Endothelial cell (in vitro differentiated cells): ENCODE measurements around the gene USP25. TPM values are rescaled to one million over a fixed set of nuclear protein-coding genes. Genes with fewer than 3 reads are reported as not detected.

Experiments
- DNase-seq: peaks from one replicate; pipeline ENCODE4 v3.0.0; 2021; ENCODE audit warnings: low spot score
- H3K27ac Mint-ChIP-seq: one replicate; pipeline ENCODE4 v1.8.0; 2021; ENCODE audit warnings: mixed read lengths, inconsistent platforms; ENCODE audit not compliant: unreplicated experiment
- H3K27me3 Mint-ChIP-seq: one replicate; pipeline ENCODE4 v1.8.0; 2021; ENCODE audit warnings: mild to moderate bottlenecking, moderate library complexity, mixed read lengths, inconsistent platforms; ENCODE audit not compliant: unreplicated experiment
- H3K36me3 Mint-ChIP-seq: one replicate; pipeline ENCODE4 v1.8.0; 2021; ENCODE audit warnings: mild to moderate bottlenecking, low read depth, mixed read lengths, inconsistent platforms; ENCODE audit not compliant: unreplicated experiment
- H3K4me1 Mint-ChIP-seq: one replicate; pipeline ENCODE4 v1.8.0; 2021; ENCODE audit warnings: mild to moderate bottlenecking, mixed read lengths, inconsistent platforms; ENCODE audit not compliant: unreplicated experiment
- H3K4me3 Mint-ChIP-seq: one replicate; pipeline ENCODE4 v1.8.0; 2021; ENCODE audit warnings: mild to moderate bottlenecking, mixed read lengths, inconsistent platforms; ENCODE audit not compliant: unreplicated experiment
- H3K9me3 Mint-ChIP-seq: one replicate; pipeline ENCODE4 v1.8.0; 2021; ENCODE audit warnings: mixed read lengths, inconsistent platforms; ENCODE audit not compliant: unreplicated experiment
- total RNA-seq: library from RNA; stranded (reverse); fragmentation: NEBNext Ultra II Directional; extraction: Animal tissue kit (Norgen Biotek cat#: 25700); gene quantifications from one replicate; pipeline ENCODE4 v1.2.1, GENCODE V29; 2021; ENCODE audit not compliant: unreplicated experiment
- TF ChIP-seq, protein P1 (sequence below): fragments of 200-600 bp; sonication (generic); IDR thresholded peaks from one replicate; pipeline ENCODE4 v1.5.0; 2021; ENCODE audit warnings: antibody characterized with exemption; ENCODE audit not compliant: unreplicated experiment

Gene USP25
- total RNA-seq, 1 donor from 2014 or later, result 38.0 TPM

- DNase-seq, result no peak
These were observed 95.9 kb downstream of the USP25 start for GRCh38 chr21:15825700-15826099.

DNA sequence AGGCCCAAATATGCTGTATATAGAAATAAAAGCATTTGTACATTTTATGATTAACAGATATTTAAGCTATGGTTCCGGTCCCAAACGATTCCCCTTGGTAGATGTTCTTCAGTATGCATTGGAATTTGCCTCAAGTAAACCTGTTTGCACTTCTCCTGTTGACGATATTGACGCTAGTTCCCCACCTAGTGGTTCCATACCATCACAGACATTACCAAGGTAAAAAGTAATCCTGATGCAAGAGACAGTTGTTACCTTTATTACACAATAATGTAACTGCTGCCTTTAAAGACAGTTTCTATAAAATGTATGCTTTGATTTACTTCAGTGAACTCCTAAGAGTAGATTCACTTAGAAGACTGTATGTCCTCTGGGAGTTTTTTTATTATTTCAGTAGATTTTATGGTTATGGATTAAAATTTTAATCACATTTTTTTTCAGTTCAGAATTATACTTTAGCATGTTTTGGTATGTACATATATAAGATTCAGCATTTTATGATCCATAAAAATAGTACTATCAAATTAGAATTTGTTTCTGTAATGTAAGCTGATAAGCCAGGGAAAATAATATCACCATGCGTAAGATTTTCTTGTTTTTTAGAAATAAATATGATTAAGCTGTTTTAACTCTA, 96.5 kb downstream of the USP25 start:
- H3K36me3 Mint-ChIP-seq, result peaks cover 6% of the 10 kb centered on the region
- H3K27ac Mint-ChIP-seq, result no peak overlapping the region
- H3K9me3 Mint-ChIP-seq, result no peaks in the 10 kb centered on the region
- no peaks in the 10 kb centered on the region for H3K27me3 Mint-ChIP-seq
- H3K4me3 Mint-ChIP-seq, result no peak overlapping the region
- TF ChIP-seq, protein P1, sequence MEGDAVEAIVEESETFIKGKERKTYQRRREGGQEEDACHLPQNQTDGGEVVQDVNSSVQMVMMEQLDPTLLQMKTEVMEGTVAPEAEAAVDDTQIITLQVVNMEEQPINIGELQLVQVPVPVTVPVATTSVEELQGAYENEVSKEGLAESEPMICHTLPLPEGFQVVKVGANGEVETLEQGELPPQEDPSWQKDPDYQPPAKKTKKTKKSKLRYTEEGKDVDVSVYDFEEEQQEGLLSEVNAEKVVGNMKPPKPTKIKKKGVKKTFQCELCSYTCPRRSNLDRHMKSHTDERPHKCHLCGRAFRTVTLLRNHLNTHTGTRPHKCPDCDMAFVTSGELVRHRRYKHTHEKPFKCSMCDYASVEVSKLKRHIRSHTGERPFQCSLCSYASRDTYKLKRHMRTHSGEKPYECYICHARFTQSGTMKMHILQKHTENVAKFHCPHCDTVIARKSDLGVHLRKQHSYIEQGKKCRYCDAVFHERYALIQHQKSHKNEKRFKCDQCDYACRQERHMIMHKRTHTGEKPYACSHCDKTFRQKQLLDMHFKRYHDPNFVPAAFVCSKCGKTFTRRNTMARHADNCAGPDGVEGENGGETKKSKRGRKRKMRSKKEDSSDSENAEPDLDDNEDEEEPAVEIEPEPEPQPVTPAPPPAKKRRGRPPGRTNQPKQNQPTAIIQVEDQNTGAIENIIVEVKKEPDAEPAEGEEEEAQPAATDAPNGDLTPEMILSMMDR, result peak; percentile 43
- H3K4me1 Mint-ChIP-seq, result peaks cover 19% of the 10 kb centered on the region
- peak; percentile 35 for DNase-seq

More at GRCh38 chr21:15825700-15826099, 95.9 kb downstream of the USP25 start:
- no peak overlapping the region for H3K4me3 Mint-ChIP-seq
- H3K27ac Mint-ChIP-seq, result no peak overlapping the region
- no peaks in the 10 kb centered on the region for H3K27me3 Mint-ChIP-seq
- peaks cover 19% of the 10 kb centered on the region for H3K4me1 Mint-ChIP-seq
- TF ChIP-seq, protein P1, result no peak
- peaks cover 6% of the 10 kb centered on the region for H3K36me3 Mint-ChIP-seq
- H3K9me3 Mint-ChIP-seq, result no peaks in the 10 kb centered on the region

- H3K9me3 Mint-ChIP-seq, result no peaks in the 10 kb centered on the region
- no peak overlapping the region for H3K27ac Mint-ChIP-seq
- H3K27me3 Mint-ChIP-seq, result no peaks in the 10 kb centered on the region
- no peak overlapping the region for H3K4me3 Mint-ChIP-seq
- TF ChIP-seq, protein P1, result no peak
- peaks cover 19% of the 10 kb centered on the region for H3K4me1 Mint-ChIP-seq
- no peak for DNase-seq
- peaks cover 6% of the 10 kb centered on the region for H3K36me3 Mint-ChIP-seq
These were observed 97.3 kb downstream of the USP25 start for GRCh38 chr21:15826908-15827601.

- peaks cover 6% of the 10 kb centered on the region for H3K36me3 Mint-ChIP-seq
- no peak overlapping the region for H3K4me3 Mint-ChIP-seq
These were observed 101.7 kb downstream of the USP25 start for GRCh38 chr21:15831497-15831896.

GRCh38 chr21:15837645-15838044, 107.9 kb downstream of the USP25 start:
- Mint-ChIP-seq H3K4me3 (no peak overlapping the region), H3K27me3 (no peaks in the 10 kb centered on the region), H3K9me3 (no peaks in the 10 kb centered on the region), H3K36me3 (no peaks in the 10 kb centered on the region), H3K4me1 (no peaks in the 10 kb centered on the region), H3K27ac (no peak overlapping the region)
- no peak for DNase-seq
- TF ChIP-seq, protein P1, result no peak

More at GRCh38 chr21:15831497-15831896, 101.7 kb downstream of the USP25 start:
- Mint-ChIP-seq H3K4me1 (no peaks in the 10 kb centered on the region), H3K9me3 (no peaks in the 10 kb centered on the region), H3K27ac (no peak overlapping the region), H3K27me3 (no peaks in the 10 kb centered on the region)
- TF ChIP-seq, protein P1, result no peak
- DNase-seq, result no peak
